Measurements from ENCODE around the gene ZFYVE21.
"Not testable (repeated sequence)": the region's sequence is repeated elsewhere in the genome, so short reads cannot be mapped to it uniquely, and the experiment has no call there.

Gene ZFYVE21

GRCh38 chr14:103772078-103772712 is 56.6 kb downstream of the ZFYVE21 start:
- no peak for DNase-seq

GRCh38 chr14:103773521-103773920 is 57.9 kb downstream of the ZFYVE21 start:
- DNase-seq, result no peak

- no peak for DNase-seq
Observed at GRCh38 chr14:103775506-103775905, 59.9 kb downstream of the ZFYVE21 start.

- DNase-seq, result not testable (repeated sequence)
Observed at GRCh38 chr14:103776319-103776718, 60.7 kb downstream of the ZFYVE21 start.

GRCh38 chr14:103782376-103782775 is 66.8 kb downstream of the ZFYVE21 start:
- DNase-seq, result no peak
